IMR-90 (cell line): ENCODE results near the gene KHK. TPM values are rescaled to one million over a fixed set of nuclear protein-coding genes. Genes with fewer than 3 reads are reported as not detected.

ENCODE experiments used
- ATAC-seq: fragments of 200-7000 bp; cut with Tn5 transposase; 2 replicates; pipeline ENCODE4 v1.9.1; 2020; ENCODE audit warnings: low read depth, mild to moderate bottlenecking, moderate library complexity
- BruUV-seq: library from RNA; stranded (reverse); fragments of 400-500 nt; replicated peaks from 2 replicates; lab custom pipeline; 2021; lab: Mats Ljungman, UMichigan
- CTCF ChIA-PET: fragments of 300-600 bp; formaldehyde crosslinking; extraction: SDS; loops from one replicate; lab custom pipeline; 2021; ENCODE audit warnings: antibody characterized with exemption; lab: Yijun Ruan, JAX
- POLR2A ChIA-PET: fragments of 300-600 bp; sonication (Branson Sonifier 250); formaldehyde crosslinking; loops from one replicate; lab custom pipeline; 2022; ENCODE audit warnings: antibody characterized with exemption; ENCODE audit not compliant: unreplicated experiment; lab: Charles Lee
- DNase-seq: peaks from one replicate; pipeline ENCODE4 v3.0.0; 2013
- H2AFZ ChIP-seq: replicated peaks from 2 replicates; pipeline ENCODE3; 2013; ENCODE audit warnings: low read length, mild to moderate bottlenecking; ENCODE audit not compliant: poor library complexity
- H2AK5ac ChIP-seq: 2 replicates; pipeline ENCODE4 v1.6.1; 2013; ENCODE audit warnings: low read depth, low read length, inconsistent platforms
- H2AK9ac ChIP-seq: replicated peaks from 2 replicates; pipeline ENCODE3; 2013; ENCODE audit warnings: mild to moderate bottlenecking, low read depth, low read length, moderate library complexity; ENCODE audit not compliant: poor library complexity
- H2BK120ac ChIP-seq: 2 replicates; pipeline ENCODE4 v1.6.1; 2013; ENCODE audit warnings: low read depth, low read length, inconsistent platforms
- H2BK15ac ChIP-seq: 3 replicates; pipeline ENCODE4 v1.6.1; 2013; ENCODE audit warnings: low read depth, low read length, inconsistent platforms
- H2BK20ac ChIP-seq: 2 replicates; pipeline ENCODE4 v1.6.1; 2013; ENCODE audit warnings: low read depth, mild to moderate bottlenecking, inconsistent platforms, low read length, moderate library complexity
- H2BK5ac ChIP-seq: 2 replicates; pipeline ENCODE4 v1.6.1; 2013; ENCODE audit warnings: mild to moderate bottlenecking, low read depth, low read length, inconsistent platforms; ENCODE audit not compliant: poor library complexity, severe bottlenecking
- H3K14ac ChIP-seq: replicated peaks from 2 replicates; pipeline ENCODE4 v1.6.1; 2013; ENCODE audit warnings: low read depth, low read length, inconsistent platforms
- H3K18ac ChIP-seq: 2 replicates; pipeline ENCODE4 v1.6.1; 2013; ENCODE audit warnings: low read depth, low read length, control low read depth
- H3K23ac ChIP-seq: 2 replicates; pipeline ENCODE4 v1.6.1; 2013; ENCODE audit warnings: low read depth, low read length, inconsistent platforms
- H3K27ac ChIP-seq: 2 replicates; pipeline ENCODE4 v1.5.1; 2013; ENCODE audit warnings: mild to moderate bottlenecking, control low read depth, low read length; ENCODE audit not compliant: insufficient read depth
- H3K27me3 ChIP-seq: 2 replicates; pipeline ENCODE4 v1.6.1; 2013; ENCODE audit warnings: low read length; ENCODE audit not compliant: control insufficient read depth, insufficient read depth
- H3K36me3 ChIP-seq: 2 replicates; pipeline ENCODE4 v1.6.1; 2013; ENCODE audit warnings: low read length, mixed read lengths; ENCODE audit not compliant: control insufficient read depth, insufficient read depth
- H3K4ac ChIP-seq: 2 replicates; pipeline ENCODE4 v1.6.1; 2013; ENCODE audit warnings: low read depth, low read length, inconsistent platforms
- H3K4me1 ChIP-seq: 2 replicates; pipeline ENCODE4 v1.6.1; 2013; ENCODE audit warnings: low read length, mixed read lengths; ENCODE audit not compliant: control insufficient read depth, insufficient read depth
- H3K4me2 ChIP-seq: 2 replicates; pipeline ENCODE4 v1.6.1; 2013; ENCODE audit warnings: low read depth, mild to moderate bottlenecking, control low read depth, low read length, moderate library complexity
- H3K4me3 ChIP-seq: 2 replicates; pipeline ENCODE4 v1.5.1; 2013; ENCODE audit warnings: low read depth, mild to moderate bottlenecking, control low read depth, low read length, moderate library complexity; ENCODE audit not compliant: insufficient read depth
- H3K56ac ChIP-seq: 2 replicates; pipeline ENCODE4 v1.6.1; 2013; ENCODE audit warnings: low read length, inconsistent platforms; ENCODE audit not compliant: insufficient read depth; ENCODE audit errors: extremely low read depth
- H3K79me1 ChIP-seq, 2 experiments: 2 replicates each; pipeline ENCODE4 v1.6.1; 2013; ENCODE audit warnings: low read length in 2 of 2, inconsistent platforms in 1 of 2, low read depth in 1 of 2
- H3K9ac ChIP-seq: 2 replicates; pipeline ENCODE4 v1.6.1; 2013; ENCODE audit warnings: low read depth, low read length, control low read depth
- H3K9me1 ChIP-seq: 2 replicates; pipeline ENCODE4 v1.6.1; 2013; ENCODE audit warnings: low read length, inconsistent platforms; ENCODE audit not compliant: insufficient read depth
- H3K9me3 ChIP-seq: 2 replicates; pipeline ENCODE4 v1.6.1; 2013; ENCODE audit warnings: low read length; ENCODE audit not compliant: control insufficient read depth, insufficient read depth
- H4K20me1 ChIP-seq: 2 replicates; pipeline ENCODE4 v1.6.1; 2013; ENCODE audit warnings: low read length, inconsistent platforms; ENCODE audit not compliant: insufficient read depth
- H4K5ac ChIP-seq: 2 replicates; pipeline ENCODE4 v1.6.1; 2013; ENCODE audit warnings: mild to moderate bottlenecking, low read depth, low read length, control low read depth
- H4K8ac ChIP-seq, 2 experiments: 2 replicates each; pipeline ENCODE4 v1.6.1; 2013; ENCODE audit warnings: low read depth in 2 of 2, low read length in 2 of 2, control low read depth in 1 of 2, inconsistent platforms in 1 of 2
- H4K91ac ChIP-seq: 2 replicates; pipeline ENCODE4 v1.6.1; 2013; ENCODE audit warnings: low read depth, low read length, inconsistent platforms; ENCODE audit not compliant: insufficient read depth
- BHLHE40 ChIP-seq: fragments of 150-350 bp; IDR thresholded peaks from 2 replicates; pipeline ENCODE4 v1.6.1; 2016; ENCODE audit warnings: mild to moderate bottlenecking, low read depth, low read length
- CEBPB ChIP-seq: IDR thresholded peaks from 2 replicates; pipeline ENCODE4 v1.6.1; 2012; ENCODE audit warnings: low read depth, low read length, improper control_type of control experiment
- FOS ChIP-seq: fragments of 150-350 bp; IDR thresholded peaks from 2 replicates; pipeline ENCODE4 v1.6.1; 2016; ENCODE audit warnings: low read depth, low read length
- MAZ ChIP-seq: IDR thresholded peaks from 2 replicates; pipeline ENCODE4 v1.6.1; 2012; ENCODE audit warnings: low read depth, mild to moderate bottlenecking, low read length, improper control_type of control experiment, moderate library complexity, borderline replicate concordance
- MXI1 ChIP-seq: IDR thresholded peaks from 2 replicates; pipeline ENCODE4 v1.6.1; 2012; ENCODE audit warnings: low read depth, mild to moderate bottlenecking, low read length, moderate library complexity, borderline replicate concordance
- POLR2A ChIP-seq: IDR thresholded peaks from 2 replicates; pipeline ENCODE4 v1.6.1; 2012; ENCODE audit warnings: mild to moderate bottlenecking, low read depth, low read length
- RAD21 ChIP-seq: IDR thresholded peaks from 2 replicates; pipeline ENCODE4 v1.6.1; 2012; ENCODE audit warnings: low read length, improper control_type of control experiment
- RCOR1 ChIP-seq: IDR thresholded peaks from 2 replicates; pipeline ENCODE4 v1.6.1; 2012; ENCODE audit warnings: mild to moderate bottlenecking, low read length, improper control_type of control experiment; ENCODE audit not compliant: insufficient replicate concordance
- RFX5 ChIP-seq: IDR thresholded peaks from 2 replicates; pipeline ENCODE4 v1.8.0; 2012; ENCODE audit warnings: low read depth, mild to moderate bottlenecking, low read length, moderate library complexity
- USF2 ChIP-seq: fragments of 150-350 bp; IDR thresholded peaks from 2 replicates; pipeline ENCODE4 v1.6.1; 2017; ENCODE audit warnings: mild to moderate bottlenecking, antibody characterized with exemption, low read length, low read depth
- WGBS, 2 experiments: methylation state at CpG; one replicate each; pipeline versions ENCODE4 v1.1.5 to v1.1.7; 2013; ENCODE audit warnings: missing lambda C conversion rate in 2 of 2; ENCODE audit not compliant: insufficient read length in 1 of 2; ENCODE audit errors: extremely low coverage in 2 of 2; 5-methylcytosine and 5-hydroxymethylcytosine counted together
- dilution Hi-C: fragments of 300-500 bp; cut with HindIII; formaldehyde crosslinking; loops from one replicate; pipeline ENCODE4 v1.14.3; 2018; ENCODE audit warnings: low sequenced_read_pairs; ENCODE audit not compliant: unreplicated experiment
- in situ Hi-C: fragments of 300-500 bp; cut with MboI; formaldehyde crosslinking; loops from 3 replicates; pipeline ENCODE4 v1.14.3; 2019; ENCODE audit warnings: low sequenced_read_pairs, inconsistent platforms, mixed read lengths
- intact Hi-C: fragments of 100-400 bp; cut with micrococcal nuclease; formaldehyde crosslinking; loops from 2 replicates; pipeline ENCODE4 v1.10.0; 2022
- polyA plus RNA-seq, 3 experiments: library from polyadenylated mRNA; depleted of rRNA; stranded (reverse); fragments of >200 nt; gene quantifications; 2 replicates each; pipeline ENCODE4 v1.2.3, GENCODE V29; 2012; ENCODE audit warnings: low replicate concordance in 1 of 3
- total RNA-seq: library from RNA; depleted of rRNA; stranded (reverse); fragments of >200 nt; gene quantifications from 2 replicates; pipeline ENCODE4 v1.2.3, GENCODE V29; 2012

KHK gene
- total and polyA plus RNA-seq, 2 of the 4 experiments (the other 2 are of a cell fraction), result 0.72 to 0.82 TPM

- no peak overlapping the region for H2BK120ac ChIP-seq
- no peak overlapping the region for H2AFZ ChIP-seq
- dilution Hi-C loops (no loop called here), intact Hi-C loops (no loop called here), in situ Hi-C loops (no loop called here)
- no TSS peak for BruUV-seq
- DNase-seq (no peak), ATAC-seq (no peak)
- H3K79me1 ChIP-seq, result peaks cover 19 to 44% of the 10 kb centered on the region in 2 experiments
- no peak overlapping the region for H2BK15ac ChIP-seq
- H4K91ac ChIP-seq, result no peak overlapping the region
- no peak for TF ChIP-seq USF2
- no peak for TF ChIP-seq RAD21
- TF ChIP-seq FOS, result no peak
- no peak for TF ChIP-seq CEBPB
- no peak for TF ChIP-seq POLR2A
- TF ChIP-seq MAZ, result no peak
- TF ChIP-seq MXI1, result no peak
- TF ChIP-seq RCOR1, result no peak
- TF ChIP-seq BHLHE40, result no peak
- no peak for TF ChIP-seq RFX5
- no peak overlapping the region for H3K18ac ChIP-seq
- H3K4me3 ChIP-seq, result no peak overlapping the region
- no peaks in the 10 kb centered on the region; the same call in 1 of the 2 replicates for H3K4me1 ChIP-seq
- H3K14ac ChIP-seq, result no peak overlapping the region
- H3K23ac ChIP-seq, result no peak overlapping the region
- peaks cover 32% of the 10 kb centered on the region for H3K36me3 ChIP-seq
- POLR2A ChIA-PET, result interaction anchor here (0.9 kb wide), 1 partner anchor 9 kb away, joined by 3 read pairs; no protein-coding TSS in a partner anchor
- no peak overlapping the region for H3K4me2 ChIP-seq
- H2AK5ac ChIP-seq, result no peak overlapping the region
- no CpG with 5 or more reads among the region's 3 CpGs for WGBS, 2 experiments
- no peak overlapping the region for H2BK20ac ChIP-seq
- H3K56ac ChIP-seq, result no peak overlapping the region
- H4K5ac ChIP-seq, result no peak overlapping the region
- no peaks in the 10 kb centered on the region; the same call in none of the 2 replicates for H4K20me1 ChIP-seq
- H4K8ac ChIP-seq, result no peak overlapping the region
- no peaks in the 10 kb centered on the region for H3K27me3 ChIP-seq
- H2AK9ac ChIP-seq, result no peak overlapping the region
- H3K4ac ChIP-seq, result no peak overlapping the region
- H2BK5ac ChIP-seq, result no peak overlapping the region
- CTCF ChIA-PET, result no interaction called here
- H3K27ac ChIP-seq, result no peak overlapping the region
- H3K9me3 ChIP-seq, result no peaks in the 10 kb centered on the region
- peaks cover 17% of the 10 kb centered on the region for H3K9me1 ChIP-seq
- no peak overlapping the region for H3K9ac ChIP-seq
Observed at GRCh38 chr2:27060323-27060722, 26.2 kb upstream of the KHK start.
